ENCODE data around the gene KLHL10.
"Not testable (repeated sequence)": the region's sequence is repeated elsewhere in the genome, so short reads cannot be mapped to it uniquely, and the experiment has no call there.

The KLHL10 gene

GRCh38 chr17:41863074-41863848, 25.6 kb downstream of the KLHL10 start:
- DNase-seq, result peak; percentile 67

GRCh38 chr17:41864498-41864835, 26.8 kb downstream of the KLHL10 start:
- no peak for DNase-seq

GRCh38 chr17:41864836-41865595, 27.4 kb downstream of the KLHL10 start, which contains the start of gene KLHL11:
Gene KLHL11, minus strand, starts transcription at chr17:41865423. Its CDS starts 53 bp downstream, at chr17:41865370.
- DNase-seq, result peak; percentile 92

- no peak for DNase-seq
Measured at GRCh38 chr17:41865596-41865893, 27.9 kb downstream of the KLHL10 start.

GRCh38 chr17:41868568-41868967, 30.9 kb downstream of the KLHL10 start:
- DNase-seq, result no peak

GRCh38 chr17:41869426-41869825, 31.8 kb downstream of the KLHL10 start:
- DNase-seq, result no peak

- no peak for DNase-seq
Measured at GRCh38 chr17:41870097-41870496, 32.5 kb downstream of the KLHL10 start.

- DNase-seq, result no peak
Measured at GRCh38 chr17:41870627-41871026, 33.0 kb downstream of the KLHL10 start.

- no peak for DNase-seq
Measured at GRCh38 chr17:41871789-41872188, 34.2 kb downstream of the KLHL10 start.

- DNase-seq, result no peak
Measured at GRCh38 chr17:41873559-41874292, 36.1 kb downstream of the KLHL10 start.

GRCh38 chr17:41874293-41874670, 36.7 kb downstream of the KLHL10 start:
- DNase-seq, result not testable (repeated sequence)

- no peak for DNase-seq
Measured at GRCh38 chr17:41880130-41880529, 42.5 kb downstream of the KLHL10 start.

GRCh38 chr17:41882756-41883155, 45.1 kb downstream of the KLHL10 start:
- DNase-seq, result no peak

- DNase-seq, result no peak
Measured at GRCh38 chr17:41885733-41886132, 48.1 kb downstream of the KLHL10 start.

- no peak for DNase-seq
Measured at GRCh38 chr17:41888332-41888965, 50.8 kb downstream of the KLHL10 start.

GRCh38 chr17:41891135-41892020, 53.8 kb downstream of the KLHL10 start:
- no peak for DNase-seq

GRCh38 chr17:41892021-41892376, 54.4 kb downstream of the KLHL10 start:
- no peak for DNase-seq

- no peak for DNase-seq
Measured at GRCh38 chr17:41893384-41893783, 55.8 kb downstream of the KLHL10 start.

- DNase-seq, result no peak
Measured at GRCh38 chr17:41894791-41895331, 57.2 kb downstream of the KLHL10 start.

- no peak for DNase-seq
Measured at GRCh38 chr17:41895617-41896016, 58.0 kb downstream of the KLHL10 start.

- DNase-seq, result no peak
Measured at GRCh38 chr17:41896726-41897125, 59.1 kb downstream of the KLHL10 start.

Data from activated CD8-positive, alpha-beta memory T cell treated with anti-CD3 and anti-CD28 coated beads for 24 hours (primary cell).